K562 (cell line): ENCODE data around the gene SOS2. TPM values are rescaled to one million over a fixed set of nuclear protein-coding genes. Genes with fewer than 3 reads are reported as not detected.

Source experiments
- ATAC-seq: fragments of 200-7000 bp; cut with Tn5 transposase; 3 replicates; pipeline ENCODE4 v1.9.1; 2020; ENCODE audit warnings: moderate library complexity
- BruUV-seq: library from RNA; stranded (reverse); fragments of 400-500 nt; replicated peaks from 2 replicates; lab custom pipeline; 2021; lab: Mats Ljungman, UMichigan
- CTCF ChIA-PET: fragments of 300-600 bp; formaldehyde crosslinking; extraction: SDS; loops from one replicate; lab custom pipeline; 2021; ENCODE audit warnings: low intra/inter-chr PET ratio; lab: Yijun Ruan, JAX
- POLR2A ChIA-PET: fragments of 300-600, 350-650 bp; sonication (Branson Sonifier 250); formaldehyde crosslinking; extraction: SDS; loops from one replicate; lab custom pipeline; 2021; ENCODE audit warnings: antibody characterized with exemption, inconsistent platforms; lab: Yijun Ruan, JAX
- DNase-seq, 4 experiments: peaks; one replicate each; pipeline versions ENCODE4 v3.0.0 to v3.0.0-alpha.2; 2011 to 2018; ENCODE audit warnings: low spot score in 3 of 4, mixed read lengths in 3 of 4; ENCODE audit errors: extremely low read depth in 1 of 4
- FAIRE-seq: peaks from 2 replicates; lab custom pipeline; 2011; peaks lifted over from hg19 to GRCh38; lab: Jason Lieb, UNC
- H2AFZ ChIP-seq: 2 replicates; pipeline ENCODE4 v1.6.0; 2011; ENCODE audit warnings: low read depth, low read length, control low read depth, inconsistent platforms
- H3K27ac ChIP-seq: fragments of 200-600 bp; 3 replicates; pipeline ENCODE4 v1.8.0; 2011; ENCODE audit warnings: low read depth, mild to moderate bottlenecking, control low read depth, inconsistent platforms, low read length, moderate library complexity, mixed read lengths; ENCODE audit errors: extremely low read depth
- H3K27me3 ChIP-seq, 2 experiments: fragments of 300-600 bp in 1 of 2; 2 replicates in 1 of 2; 3 replicates in 1 of 2; pipeline versions ENCODE4 v1.6.0 to v1.8.0; 2011; ENCODE audit warnings: inconsistent platforms in 2 of 2, low read length in 2 of 2, mild to moderate bottlenecking in 1 of 2, mixed read lengths in 1 of 2, moderate library complexity in 1 of 2; ENCODE audit not compliant: control insufficient read depth in 2 of 2, insufficient read depth in 2 of 2
- H3K36me3 ChIP-seq: fragments of 300-600 bp; 3 replicates; pipeline ENCODE4 v1.8.0; 2011; ENCODE audit warnings: mild to moderate bottlenecking, low read length, inconsistent platforms; ENCODE audit not compliant: control insufficient read depth, insufficient read depth
- H3K4me1 ChIP-seq, 2 experiments: fragments of 200-600 bp in 1 of 2; replicated peaks in 1 of 2; 2 replicates in 1 of 2; 3 replicates in 1 of 2; pipeline versions ENCODE4 v1.5.1 to v1.8.0; 2011; ENCODE audit warnings: inconsistent platforms in 2 of 2, low read length in 2 of 2, mild to moderate bottlenecking in 1 of 2, mixed read lengths in 1 of 2, moderate library complexity in 1 of 2; ENCODE audit not compliant: control insufficient read depth in 2 of 2, insufficient read depth in 2 of 2
- H3K4me2 ChIP-seq: 2 replicates; pipeline ENCODE4 v1.6.1; 2011; ENCODE audit warnings: low read length, control low read depth, inconsistent platforms, mixed read lengths; ENCODE audit not compliant: insufficient read depth
- H3K4me3 ChIP-seq: fragments of 200-600 bp; sonication (generic), shearing (Covaris generic); 2 replicates; pipeline ENCODE4 v1.5.1; 2016; ENCODE audit warnings: control low read depth, inconsistent platforms
- H3K79me2 ChIP-seq: fragments of 200-600 bp; 3 replicates; pipeline ENCODE4 v1.8.0; 2011; ENCODE audit warnings: low read length, inconsistent platforms; ENCODE audit not compliant: control insufficient read depth, insufficient read depth
- H3K9ac ChIP-seq, 2 experiments: 2 replicates each; pipeline versions ENCODE4 v1.6.0 to v1.6.1; 2011; ENCODE audit warnings: low read depth in 2 of 2, low read length in 2 of 2, control low read depth in 1 of 2, inconsistent platforms in 1 of 2, mild to moderate bottlenecking in 1 of 2, mixed read lengths in 1 of 2; ENCODE audit not compliant: insufficient read depth in 1 of 2
- H3K9me1 ChIP-seq: one replicate; pipeline ENCODE4 v1.6.0; 2011; ENCODE audit warnings: inconsistent platforms, mild to moderate bottlenecking, low read length, moderate library complexity; ENCODE audit not compliant: control insufficient read depth, insufficient read depth
- H3K9me3 ChIP-seq: replicated peaks from 2 replicates; pipeline ENCODE4 v1.5.1; 2011; ENCODE audit warnings: low read depth, low read length, inconsistent platforms; ENCODE audit not compliant: control insufficient read depth, insufficient read depth
- H4K20me1 ChIP-seq: replicated peaks from 2 replicates; pipeline ENCODE4 v1.6.1; 2011; ENCODE audit warnings: low read length, inconsistent platforms, mixed read lengths; ENCODE audit not compliant: control insufficient read depth, insufficient read depth
- BHLHE40 ChIP-seq: IDR thresholded peaks from 2 replicates; pipeline ENCODE4 v1.6.1; 2011; ENCODE audit warnings: low read length, improper control_type of control experiment
- CBFA2T2 ChIP-seq: fragments of 450-650 bp; conservative IDR thresholded peaks from 2 replicates; pipeline ENCODE4 v1.6.1; 2017; ENCODE audit warnings: mild to moderate bottlenecking
- FOXJ3 ChIP-seq: sonication (generic); formaldehyde crosslinking; IDR thresholded peaks from 2 replicates; pipeline ENCODE4 v1.4.0; 2020; ENCODE audit warnings: mild to moderate bottlenecking, missing genetic modification reagents
- GABPA ChIP-seq: fragments of 200-800 bp; sonication (Bioruptor generic); conservative IDR thresholded peaks from 2 replicates; pipeline ENCODE4 v1.6.1; 2016; ENCODE audit warnings: low read depth, missing genetic modification characterization, missing compliant biosample characterization
- KLF13 ChIP-seq: fragments of 450-650 bp; IDR thresholded peaks from 2 replicates; pipeline ENCODE4 v1.6.1; 2016; ENCODE audit warnings: missing genetic modification characterization, low read depth, mild to moderate bottlenecking, missing compliant biosample characterization, moderate library complexity, borderline replicate concordance
- POLR2H ChIP-seq: IDR thresholded peaks from 2 replicates; pipeline ENCODE4 v1.6.1; 2016; ENCODE audit warnings: missing genetic modification characterization, low read depth, mild to moderate bottlenecking, control low read depth, missing compliant biosample characterization, moderate library complexity
- SMARCA4 ChIP-seq: fragments of 450-650 bp; IDR thresholded peaks from 2 replicates; pipeline ENCODE4 v1.6.1; 2016
- ZNF766 ChIP-seq: fragments of 200-800 bp; sonication (Bioruptor generic); conservative IDR thresholded peaks from 2 replicates; pipeline ENCODE4 v1.6.1; 2016; ENCODE audit warnings: missing genetic modification characterization, missing compliant biosample characterization
- WGBS: fragments of 100-300 bp; shearing (Covaris generic); methylation state at CpG from one replicate; pipeline ENCODE4 v1.1.6; 2016; ENCODE audit warnings: low coverage, mixed read lengths; ENCODE audit not compliant: insufficient coverage; ENCODE audit errors: missing lambda C conversion rate; 5-methylcytosine and 5-hydroxymethylcytosine counted together
- in situ Hi-C: fragments of 300-500 bp; cut with MboI; formaldehyde crosslinking; loops from 4 replicates; pipeline ENCODE4 v1.15.0; 2018; ENCODE audit warnings: inconsistent platforms, mixed read lengths
- intact Hi-C: fragments of 100-400 bp; cut with micrococcal nuclease; formaldehyde crosslinking; loops from 2 replicates; pipeline ENCODE4 v1.14.2; 2022
- polyA plus RNA-seq, 8 experiments: library from polyadenylated mRNA; depleted of rRNA in 4 of 8; stranded (reverse) in 5 of 8; unstranded in 3 of 8; fragments of >200 nt; fragmentation: Nextera tagmentation in 2 of 8; fragmentation: Illumina TruSeq in 1 of 8; extraction: Ambion mirVana in 2 of 8; extraction: Trizol in 1 of 8; gene quantifications; 2 replicates each; pipeline versions ENCODE4 v1.2.1 to v1.2.3, GENCODE V29; 2011 to 2014; ENCODE audit warnings: inconsistent platforms in 1 of 8, missing spikeins in 1 of 8
- total RNA-seq, 7 experiments: library from RNA; depleted of rRNA in 6 of 7; stranded (reverse); fragments of >200 nt in 6 of 7; fragmentation: Illumina TruSeq in 2 of 7; extraction: Trizol in 2 of 7; gene quantifications; 2 replicates each; pipeline versions ENCODE4 v1.2.1 to v1.2.3, GENCODE V29; 2011 to 2021; ENCODE audit warnings: low replicate concordance in 1 of 7
- TF ChIP-seq, protein P1 (sequence below), 2 experiments: fragments of 450-650 bp; IDR thresholded peaks; 2 replicates each; pipeline ENCODE4 v1.6.1; 2016; ENCODE audit warnings: mild to moderate bottlenecking in 2 of 2, borderline replicate concordance in 1 of 2, low read depth in 1 of 2, moderate library complexity in 1 of 2
- TF ChIP-seq, protein P2 (sequence below): sonication (generic); formaldehyde crosslinking; IDR thresholded peaks from 2 replicates; pipeline ENCODE4 v1.8.0; 2022; ENCODE audit warnings: mild to moderate bottlenecking, missing genetic modification reagents

SOS2 gene
- total and polyA plus RNA-seq, 9 of the 15 experiments (the other 6 are each of a cell fraction or from before 2014, with no cell fraction given): 2.2 to 13.1 (median 10.5) TPM

DNA sequence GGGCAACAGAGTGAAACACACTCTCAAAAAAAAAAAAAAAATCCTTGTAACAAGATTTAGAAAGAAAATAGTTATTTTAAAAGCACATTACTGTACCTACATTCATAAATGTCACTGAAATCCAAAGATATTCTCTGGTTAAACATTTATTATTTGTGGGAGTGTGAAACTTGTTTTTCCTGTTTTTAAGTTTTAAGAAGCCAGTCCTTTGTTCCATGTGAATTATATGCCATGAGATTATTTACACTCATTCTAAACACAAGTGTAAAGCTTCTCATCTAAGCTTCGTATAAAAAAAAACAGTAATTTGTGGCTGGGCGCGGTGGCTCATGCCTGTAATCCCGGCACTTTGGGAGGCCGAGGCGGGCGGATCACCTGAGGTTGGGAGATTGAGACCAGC, 130.0 kb downstream of the SOS2 start:
- ChIA-PET CTCF (no interaction called here), POLR2A (interaction anchor here (1.1 to 4.0 kb wide), 2 partner anchors 237 to 239 kb away, joined by 3 to 12 read pairs; no protein-coding TSS in a partner anchor)
- in situ Hi-C loops: loop anchor here (5.0 to 25.0 kb wide), 2 partner anchors 239 to 464 kb away; partner anchors contain the start of gene DNAAF2
- H2AFZ ChIP-seq: no peak overlapping the region
- no peak overlapping the region for H3K4me2 ChIP-seq
- no peaks in the 10 kb centered on the region for H3K79me2 ChIP-seq
- H3K27me3 ChIP-seq: no peaks in the 10 kb centered on the region
- H3K36me3 ChIP-seq: no peaks in the 10 kb centered on the region
- BruUV-seq: no TSS peak
- no peak overlapping the region for H3K9ac ChIP-seq
- FAIRE-seq: no peak
- no peaks in the 10 kb centered on the region; a peak in 1 of 5 replicates for H3K4me1 ChIP-seq
- H4K20me1 ChIP-seq: no peaks in the 10 kb centered on the region
- H3K4me3 ChIP-seq: no peak overlapping the region
- DNase-seq: no peak
- H3K9me3 ChIP-seq: no peaks in the 10 kb centered on the region
- H3K27ac ChIP-seq: no peak overlapping the region
- no peaks in the 10 kb centered on the region for H3K9me1 ChIP-seq
- no peak for ATAC-seq
- intact Hi-C loops: no loop called here
- WGBS: 91% methylated on average over 5 of the region's 7 CpGs
- TF ChIP-seq BHLHE40 (no peak), GABPA (tag) (no peak), POLR2H (no peak), ZNF766 (CRISPR knock-in tag) (no peak), SMARCA4 (no peak), FOXJ3 (CRISPR knock-in tag) (no peak), CBFA2T2 (no peak), KLF13 (tag) (no peak)
- TF ChIP-seq, protein P1, sequence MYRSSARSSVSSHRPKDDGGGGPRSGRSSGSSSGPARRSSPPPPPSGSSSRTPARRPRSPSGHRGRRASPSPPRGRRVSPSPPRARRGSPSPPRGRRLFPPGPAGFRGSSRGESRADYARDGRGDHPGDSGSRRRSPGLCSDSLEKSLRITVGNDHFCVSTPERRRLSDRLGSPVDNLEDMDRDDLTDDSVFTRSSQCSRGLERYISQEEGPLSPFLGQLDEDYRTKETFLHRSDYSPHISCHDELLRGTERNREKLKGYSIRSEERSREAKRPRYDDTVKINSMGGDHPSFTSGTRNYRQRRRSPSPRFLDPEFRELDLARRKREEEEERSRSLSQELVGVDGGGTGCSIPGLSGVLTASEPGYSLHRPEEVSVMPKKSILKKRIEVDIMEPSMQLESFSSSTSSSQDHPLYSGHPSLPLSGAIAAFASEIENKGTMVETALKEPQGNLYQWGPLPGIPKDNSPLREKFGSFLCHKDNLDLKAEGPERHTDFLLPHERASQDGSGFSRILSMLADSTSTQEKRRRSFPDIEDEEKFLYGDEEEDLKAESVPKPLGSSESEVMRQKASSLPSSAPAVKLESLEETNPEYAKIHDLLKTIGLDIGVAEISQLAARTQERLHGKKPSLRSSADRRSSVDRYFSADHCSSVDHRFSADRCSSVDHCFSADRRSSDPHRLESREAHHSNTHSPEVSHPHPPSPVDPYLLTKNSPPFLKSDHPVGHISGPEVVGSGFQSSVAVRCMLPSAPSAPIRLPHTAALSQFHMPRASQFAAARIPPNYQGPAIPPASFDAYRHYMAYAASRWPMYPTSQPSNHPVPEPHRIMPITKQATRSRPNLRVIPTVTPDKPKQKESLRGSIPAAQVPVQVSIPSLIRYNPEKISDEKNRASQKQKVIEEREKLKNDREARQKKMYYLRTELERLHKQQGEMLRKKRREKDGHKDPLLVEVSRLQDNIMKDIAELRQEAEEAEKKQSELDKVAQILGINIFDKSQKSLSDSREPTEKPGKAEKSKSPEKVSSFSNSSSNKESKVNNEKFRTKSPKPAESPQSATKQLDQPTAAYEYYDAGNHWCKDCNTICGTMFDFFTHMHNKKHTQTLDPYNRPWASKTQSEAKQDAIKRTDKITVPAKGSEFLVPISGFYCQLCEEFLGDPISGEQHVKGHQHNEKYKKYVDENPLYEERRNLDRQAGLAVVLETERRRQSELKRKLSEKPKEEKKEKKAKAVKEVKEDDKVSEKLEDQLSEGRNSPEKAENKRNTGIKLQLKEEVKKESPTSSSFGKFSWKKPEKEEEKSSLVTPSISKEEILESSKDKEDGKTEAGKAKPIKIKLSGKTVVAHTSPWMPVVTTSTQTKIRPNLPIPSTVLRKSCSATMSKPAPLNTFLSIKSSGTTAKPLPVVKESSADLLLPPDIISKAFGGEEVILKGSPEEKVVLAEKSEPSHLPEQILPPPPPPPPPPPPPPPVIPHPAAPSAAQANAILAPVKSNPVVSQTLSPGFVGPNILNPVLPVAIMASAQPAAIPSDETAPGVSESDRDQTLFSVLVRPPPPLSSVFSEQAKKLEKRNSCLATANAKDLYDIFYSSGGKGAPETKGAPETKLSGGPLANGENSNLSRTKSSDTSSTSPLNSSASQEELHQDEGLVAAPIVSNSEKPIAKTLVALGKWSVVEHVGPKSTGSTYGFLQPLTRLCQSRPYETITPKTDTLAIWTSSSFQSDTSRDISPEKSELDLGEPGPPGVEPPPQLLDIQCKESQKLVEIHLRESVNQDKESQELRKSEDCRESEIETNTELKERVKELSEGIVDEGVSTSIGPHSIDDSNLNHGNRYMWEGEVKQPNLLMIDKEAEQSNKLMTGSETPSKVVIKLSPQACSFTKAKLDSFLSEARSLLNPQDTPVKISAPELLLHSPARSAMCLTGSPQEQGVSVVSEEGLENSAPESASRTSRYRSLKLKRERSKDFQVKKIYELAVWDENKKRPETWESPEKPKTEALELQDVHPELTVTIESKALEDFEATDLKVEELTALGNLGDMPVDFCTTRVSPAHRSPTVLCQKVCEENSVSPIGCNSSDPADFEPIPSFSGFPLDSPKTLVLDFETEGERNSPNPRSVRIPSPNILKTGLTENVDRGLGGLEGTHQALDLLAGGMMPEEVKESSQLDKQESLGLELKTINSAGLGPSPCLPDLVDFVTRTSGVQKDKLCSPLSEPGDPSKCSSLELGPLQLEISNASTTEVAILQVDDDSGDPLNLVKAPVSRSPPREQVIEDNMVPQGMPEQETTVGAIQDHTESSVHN (IDR thresholded peaks at IDR 0.05; ENCODE audit: borderline replicate concordance in 1 of 2, low read depth in 1 of 2): no peak
- TF ChIP-seq, protein P2, sequence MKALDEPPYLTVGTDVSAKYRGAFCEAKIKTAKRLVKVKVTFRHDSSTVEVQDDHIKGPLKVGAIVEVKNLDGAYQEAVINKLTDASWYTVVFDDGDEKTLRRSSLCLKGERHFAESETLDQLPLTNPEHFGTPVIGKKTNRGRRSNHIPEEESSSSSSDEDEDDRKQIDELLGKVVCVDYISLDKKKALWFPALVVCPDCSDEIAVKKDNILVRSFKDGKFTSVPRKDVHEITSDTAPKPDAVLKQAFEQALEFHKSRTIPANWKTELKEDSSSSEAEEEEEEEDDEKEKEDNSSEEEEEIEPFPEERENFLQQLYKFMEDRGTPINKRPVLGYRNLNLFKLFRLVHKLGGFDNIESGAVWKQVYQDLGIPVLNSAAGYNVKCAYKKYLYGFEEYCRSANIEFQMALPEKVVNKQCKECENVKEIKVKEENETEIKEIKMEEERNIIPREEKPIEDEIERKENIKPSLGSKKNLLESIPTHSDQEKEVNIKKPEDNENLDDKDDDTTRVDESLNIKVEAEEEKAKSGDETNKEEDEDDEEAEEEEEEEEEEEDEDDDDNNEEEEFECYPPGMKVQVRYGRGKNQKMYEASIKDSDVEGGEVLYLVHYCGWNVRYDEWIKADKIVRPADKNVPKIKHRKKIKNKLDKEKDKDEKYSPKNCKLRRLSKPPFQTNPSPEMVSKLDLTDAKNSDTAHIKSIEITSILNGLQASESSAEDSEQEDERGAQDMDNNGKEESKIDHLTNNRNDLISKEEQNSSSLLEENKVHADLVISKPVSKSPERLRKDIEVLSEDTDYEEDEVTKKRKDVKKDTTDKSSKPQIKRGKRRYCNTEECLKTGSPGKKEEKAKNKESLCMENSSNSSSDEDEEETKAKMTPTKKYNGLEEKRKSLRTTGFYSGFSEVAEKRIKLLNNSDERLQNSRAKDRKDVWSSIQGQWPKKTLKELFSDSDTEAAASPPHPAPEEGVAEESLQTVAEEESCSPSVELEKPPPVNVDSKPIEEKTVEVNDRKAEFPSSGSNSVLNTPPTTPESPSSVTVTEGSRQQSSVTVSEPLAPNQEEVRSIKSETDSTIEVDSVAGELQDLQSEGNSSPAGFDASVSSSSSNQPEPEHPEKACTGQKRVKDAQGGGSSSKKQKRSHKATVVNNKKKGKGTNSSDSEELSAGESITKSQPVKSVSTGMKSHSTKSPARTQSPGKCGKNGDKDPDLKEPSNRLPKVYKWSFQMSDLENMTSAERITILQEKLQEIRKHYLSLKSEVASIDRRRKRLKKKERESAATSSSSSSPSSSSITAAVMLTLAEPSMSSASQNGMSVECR (CRISPR knock-in tag): no peak
